Right renal cortex interstitium (tissue), 3 donors: ENCODE data around the gene OGFOD2. TPM values are rescaled to one million over a fixed set of nuclear protein-coding genes. Genes with fewer than 3 reads are reported as not detected.

Experiments used
- DNase-seq, 3 donors: peaks; one replicate each; pipeline ENCODE4 v3.0.0-alpha.2; 2013; ENCODE audit warnings: low read depth in 3 of 3, low spot score in 2 of 3
- polyA plus RNA-seq, 3 donors: library from polyadenylated mRNA; unstranded; fragments of 120-200 nt; gene quantifications; one replicate each; pipeline ENCODE4 v1.2.1, GENCODE V29; 2013; ENCODE audit not compliant: insufficient read length in 3 of 3

The OGFOD2 gene
- polyA plus RNA-seq, 3 donors = 12.0 to 13.9 (median 13.4) TPM

DNA sequence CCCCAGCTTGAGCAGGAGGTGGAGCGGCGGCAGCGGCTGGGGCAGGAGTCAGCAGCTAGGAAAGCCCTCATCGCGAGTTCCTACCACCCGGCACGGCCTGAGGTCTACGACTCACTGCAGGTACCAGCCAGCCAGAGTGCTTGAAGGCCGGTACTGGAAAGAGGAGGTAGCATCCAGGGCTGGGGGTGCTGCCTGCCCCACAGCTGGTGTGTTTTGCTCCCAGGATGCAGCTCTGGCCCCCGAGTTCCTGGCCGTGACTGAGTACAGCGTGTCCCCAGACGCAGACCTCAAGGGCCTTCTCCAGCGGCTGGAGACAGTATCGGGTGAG is 1.6 kb downstream of the OGFOD2 start:
- DNase-seq = no peak

DNA sequence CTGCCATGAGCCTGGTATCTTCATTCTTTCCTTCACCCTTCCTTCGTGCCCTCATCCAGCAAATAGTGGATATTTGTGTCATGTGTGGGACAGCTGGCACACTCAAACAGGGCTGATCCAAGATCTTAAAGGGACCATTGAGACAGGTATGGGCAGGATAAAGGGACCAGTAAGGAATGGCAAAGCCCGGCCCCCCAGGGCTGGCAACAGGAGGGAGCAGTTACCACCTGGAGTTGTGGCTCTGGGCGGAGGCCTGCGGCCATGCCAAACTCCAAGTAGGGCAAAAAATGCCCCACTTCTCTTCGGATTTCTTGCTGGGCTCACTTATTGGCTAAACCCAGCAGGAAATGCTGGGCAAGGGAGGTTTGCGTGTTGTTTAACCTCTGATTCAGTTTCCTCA is 2.1 kb downstream of the OGFOD2 start:
- DNase-seq = no peak

- DNase-seq = no peak
Observed at GRCh38 chr12:122977655-122978392, 2.8 kb downstream of the OGFOD2 start.

GRCh38 chr12:122978507-122978955 is 3.5 kb downstream of the OGFOD2 start:
- DNase-seq = no peak

DNA sequence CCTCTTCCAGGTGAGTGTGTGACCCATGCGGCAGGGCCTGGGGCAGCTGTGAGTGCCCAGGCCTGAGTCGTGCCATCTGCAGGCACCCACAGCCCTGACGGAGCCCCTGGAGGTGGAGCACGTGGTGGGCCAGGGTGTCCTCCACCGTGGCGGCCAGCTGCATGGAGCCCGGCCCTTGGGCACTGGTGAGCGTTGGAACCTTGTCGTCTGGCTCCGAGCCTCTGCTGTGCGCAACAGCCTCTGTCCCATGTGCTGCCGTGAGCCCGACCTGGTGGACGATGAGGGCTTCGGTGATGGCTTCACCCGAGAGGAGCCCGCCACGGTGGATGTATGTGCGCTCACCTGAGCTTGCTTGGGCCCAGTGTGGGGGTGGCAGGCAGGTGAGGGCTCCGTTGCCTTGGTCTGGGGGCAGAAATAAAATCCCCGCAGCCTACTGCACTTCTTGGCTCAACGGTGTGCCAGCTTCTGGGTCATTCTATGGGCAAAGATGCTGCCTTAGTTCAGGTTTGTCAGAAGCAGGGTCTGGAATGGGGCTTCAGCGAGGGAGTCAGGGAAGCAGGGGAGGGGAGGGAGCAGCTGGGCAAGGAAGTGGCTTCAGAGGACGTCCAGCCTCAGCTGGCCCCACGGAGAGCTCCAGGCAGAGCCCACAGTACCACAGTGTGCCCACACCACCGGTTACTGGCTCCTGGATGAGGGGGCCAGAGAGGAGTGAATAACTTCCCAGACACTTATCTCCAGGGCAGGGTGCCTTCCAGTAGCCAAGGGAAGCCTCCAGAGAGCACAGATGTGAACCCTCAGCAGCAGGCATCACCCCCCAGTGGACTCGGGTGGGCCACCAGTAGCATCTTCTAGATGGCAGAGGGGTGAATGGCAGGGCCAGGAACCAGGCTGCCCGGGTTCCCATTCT is 4.2 kb downstream of the OGFOD2 start:
- DNase-seq = no peak

DNA sequence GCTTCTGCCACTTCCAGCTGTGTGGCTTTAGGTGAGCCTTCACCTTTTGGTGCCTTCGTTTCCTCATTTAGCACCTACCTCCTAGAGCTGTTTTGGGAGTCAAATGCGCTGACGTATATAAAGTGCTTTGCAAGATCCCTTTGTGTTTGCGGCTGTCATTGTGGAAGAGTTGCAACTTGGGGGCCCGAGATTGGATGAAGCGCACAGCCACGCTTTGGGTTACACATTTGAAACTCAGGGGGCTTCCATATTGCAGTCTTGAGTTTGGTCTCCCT is 4.8 kb downstream of the OGFOD2 start:
- no peak for DNase-seq

- DNase-seq = no peak
Observed at GRCh38 chr12:122980183-122981035, 5.4 kb downstream of the OGFOD2 start, which contains the start of gene ARL6IP4. ARL6IP4 (plus strand) TSS chr12:122980681; CDS start chr12:122981140, 459 bp downstream.

DNA sequence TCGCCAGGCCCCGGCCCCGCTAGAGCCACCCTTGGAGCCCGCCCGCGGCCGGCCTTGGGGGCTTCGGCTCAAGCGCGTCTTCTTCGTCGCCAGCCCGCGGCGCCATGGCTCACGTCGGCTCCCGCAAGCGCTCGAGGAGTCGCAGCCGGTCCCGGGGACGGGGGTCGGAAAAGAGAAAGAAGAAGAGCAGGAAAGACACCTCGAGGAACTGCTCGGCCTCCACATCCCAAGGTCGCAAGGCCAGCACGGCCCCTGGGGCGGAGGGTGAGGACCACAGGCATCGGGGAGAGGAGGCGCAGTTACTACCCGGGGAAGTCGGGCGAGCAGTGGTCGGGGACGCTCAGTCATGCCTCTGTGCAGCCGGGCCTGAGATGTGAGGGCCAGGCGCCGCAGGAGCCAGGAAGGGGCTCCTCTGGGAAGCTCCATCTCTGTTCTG is 6.0 kb downstream of the OGFOD2 start:
- DNase-seq = no peak

- DNase-seq = no peak
Observed at GRCh38 chr12:122981587-122982476, 6.8 kb downstream of the OGFOD2 start.

DNA sequence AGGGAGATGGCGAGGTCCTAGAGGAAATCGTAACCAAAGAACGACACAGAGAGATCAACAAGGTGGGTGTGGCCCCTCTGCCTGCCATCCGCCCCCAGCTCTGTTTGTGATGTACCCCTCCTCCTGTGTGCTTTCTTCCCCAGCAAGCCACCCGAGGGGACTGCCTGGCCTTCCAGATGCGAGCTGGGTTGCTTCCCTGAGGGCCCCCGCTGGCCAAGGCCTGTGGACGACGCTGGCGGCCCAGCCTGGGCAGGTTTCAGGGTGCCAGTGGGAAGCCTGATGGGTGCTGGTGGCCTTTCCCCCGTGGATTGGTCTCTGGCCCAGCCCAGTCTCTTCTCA is 7.4 kb downstream of the OGFOD2 start:
- no peak for DNase-seq

DNA sequence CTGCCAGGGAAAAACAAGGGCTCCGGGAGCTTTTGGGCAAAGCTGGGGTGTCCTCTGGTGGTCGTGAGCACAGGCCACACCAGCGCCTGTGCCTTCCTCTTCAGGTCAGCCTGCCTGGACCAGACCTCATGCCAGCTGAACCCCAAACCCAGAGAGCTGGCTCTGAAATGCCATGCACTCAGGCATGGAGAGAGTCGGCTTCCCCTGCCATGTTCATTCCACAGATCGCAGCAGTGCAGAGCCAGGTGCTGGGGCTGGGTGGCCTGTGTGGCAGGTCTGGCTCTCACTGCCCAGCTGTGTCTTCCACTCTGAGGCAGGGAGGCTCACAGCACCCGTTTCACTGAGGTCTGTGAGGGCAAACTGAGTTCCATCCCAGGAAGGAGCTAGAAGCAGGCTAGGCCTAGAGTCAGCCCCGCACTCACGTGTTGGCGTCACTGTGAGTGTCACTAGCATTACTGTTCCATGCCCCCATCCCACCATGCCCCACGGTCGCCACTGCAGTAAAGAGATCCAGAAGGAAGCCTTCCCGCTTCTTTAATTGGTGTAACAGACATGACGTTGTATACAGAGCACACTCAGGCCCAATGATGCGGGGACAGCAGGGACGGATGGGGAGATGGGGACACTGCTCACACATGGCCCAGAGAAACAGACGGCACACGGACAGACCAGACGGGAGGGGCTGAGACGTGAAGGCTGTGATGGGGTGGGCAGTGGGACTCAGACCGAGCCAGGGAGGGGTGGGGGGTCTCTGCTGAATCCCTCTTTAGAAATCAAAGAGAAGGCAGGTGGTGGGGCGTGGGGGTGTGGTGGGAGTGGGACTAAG is 8.1 kb downstream of the OGFOD2 start:
- no peak for DNase-seq

- no peak for DNase-seq
Observed at GRCh38 chr12:122983789-122984515, 8.9 kb downstream of the OGFOD2 start.

DNA sequence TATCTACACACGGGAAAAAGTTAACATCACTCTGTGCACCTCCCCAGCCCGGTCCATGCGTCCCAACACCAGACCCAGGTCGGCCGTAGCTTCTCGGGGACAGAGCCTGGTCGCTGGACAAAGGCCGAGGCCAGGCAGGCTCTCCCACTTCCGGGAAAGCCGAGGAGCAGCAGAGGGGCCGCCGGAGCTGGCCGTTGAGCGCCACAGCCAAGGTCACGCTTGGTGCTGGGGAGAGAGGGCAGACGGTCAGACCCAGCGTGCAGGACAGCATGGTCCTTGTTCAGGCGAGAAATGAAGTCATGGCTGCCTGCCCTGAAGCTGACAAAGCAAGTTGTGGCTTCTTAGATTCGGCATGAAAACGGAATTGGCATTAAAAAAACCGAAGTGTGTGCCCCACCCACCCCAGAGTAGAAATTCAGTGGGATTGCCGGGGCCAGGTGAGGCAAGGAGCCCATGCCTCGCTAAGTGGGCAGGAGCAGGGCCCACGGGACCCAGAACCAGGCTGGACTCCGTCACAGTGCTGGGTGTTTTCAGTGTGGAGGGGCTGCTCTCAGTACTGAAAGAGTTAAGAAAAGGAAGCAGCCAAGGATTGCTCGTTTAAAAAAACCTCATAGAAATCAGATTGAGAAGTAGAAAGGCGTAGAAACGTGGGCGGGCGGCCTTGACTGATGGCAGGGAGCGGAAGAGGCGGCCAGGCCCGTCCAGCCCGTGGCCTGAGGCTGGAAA is 9.7 kb downstream of the OGFOD2 start:
- DNase-seq = no peak

DNA sequence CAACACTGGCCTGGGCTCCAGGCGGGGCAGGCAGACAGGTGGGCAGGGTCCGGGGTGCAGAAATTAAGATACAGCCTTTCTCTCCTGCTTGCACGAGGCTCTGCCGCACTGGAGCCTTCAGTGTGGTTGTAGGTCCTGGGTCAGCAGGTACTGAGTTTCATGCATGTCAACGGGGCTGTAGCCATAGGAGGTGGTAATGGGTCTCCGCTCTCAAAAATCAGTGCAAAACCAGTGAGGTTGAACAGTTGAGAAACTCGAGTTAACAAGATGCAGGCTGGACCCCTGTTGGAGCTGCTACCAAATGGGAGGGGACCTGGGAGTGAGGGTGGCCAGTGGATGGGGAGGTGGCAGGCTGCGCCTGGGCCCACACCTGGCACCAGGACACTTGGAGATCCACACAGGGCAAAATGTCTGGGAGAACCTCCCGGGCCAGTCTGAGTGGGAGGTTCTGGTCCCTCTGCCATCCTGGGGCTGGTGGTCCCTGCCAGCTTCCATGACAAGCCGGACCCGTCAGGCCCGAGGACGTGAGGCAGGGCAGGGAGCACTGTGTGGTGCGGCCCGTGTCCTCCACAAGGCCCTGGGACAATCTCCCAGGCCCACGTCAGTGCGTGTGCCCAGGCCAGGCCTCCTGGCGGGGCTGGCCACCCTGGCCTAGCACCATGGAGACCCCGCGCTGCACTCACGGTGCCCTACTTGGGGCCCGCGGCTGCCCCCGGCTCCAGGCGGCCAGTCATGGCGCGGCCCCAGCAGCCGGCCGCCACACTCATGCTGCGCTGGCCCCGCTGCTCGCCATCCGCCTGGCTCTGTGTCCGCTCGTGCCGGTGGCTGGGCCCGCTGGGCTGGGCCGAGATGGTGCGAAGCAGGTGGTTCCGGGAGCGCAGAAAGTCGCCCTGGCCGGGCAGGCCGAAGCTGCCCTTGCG is 10.6 kb downstream of the OGFOD2 start:
- DNase-seq = no peak

DNA sequence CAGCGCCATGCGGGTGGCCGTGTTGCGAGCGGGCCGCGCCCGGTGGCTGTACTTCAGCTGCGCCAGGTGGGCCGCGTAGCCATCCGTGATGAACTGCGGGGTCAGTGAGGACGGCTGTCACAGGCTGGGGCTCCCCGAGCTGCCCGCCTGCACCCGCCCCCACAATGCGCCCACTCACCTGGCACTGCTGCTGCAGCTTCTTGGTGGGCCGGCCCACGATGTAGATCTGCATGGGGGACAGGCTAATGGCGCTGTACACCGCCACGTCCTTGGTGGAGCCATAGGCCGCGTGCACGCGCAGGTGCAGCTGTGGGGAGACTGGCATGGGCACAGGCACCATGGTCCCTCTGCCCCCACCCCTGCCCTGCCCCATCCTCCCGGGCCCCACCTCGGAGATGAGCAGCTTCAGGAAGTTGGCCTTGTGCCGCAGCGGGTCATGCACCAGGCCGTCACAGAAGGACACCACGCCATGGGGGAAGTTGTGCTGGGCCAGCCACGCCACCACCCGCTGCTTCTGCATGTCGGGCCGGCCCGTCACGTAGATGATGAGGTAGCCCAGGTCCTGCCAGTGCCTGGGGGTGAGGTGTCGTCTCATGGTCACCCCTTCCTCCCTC is 11.3 kb downstream of the OGFOD2 start:
- DNase-seq = no peak

DNA sequence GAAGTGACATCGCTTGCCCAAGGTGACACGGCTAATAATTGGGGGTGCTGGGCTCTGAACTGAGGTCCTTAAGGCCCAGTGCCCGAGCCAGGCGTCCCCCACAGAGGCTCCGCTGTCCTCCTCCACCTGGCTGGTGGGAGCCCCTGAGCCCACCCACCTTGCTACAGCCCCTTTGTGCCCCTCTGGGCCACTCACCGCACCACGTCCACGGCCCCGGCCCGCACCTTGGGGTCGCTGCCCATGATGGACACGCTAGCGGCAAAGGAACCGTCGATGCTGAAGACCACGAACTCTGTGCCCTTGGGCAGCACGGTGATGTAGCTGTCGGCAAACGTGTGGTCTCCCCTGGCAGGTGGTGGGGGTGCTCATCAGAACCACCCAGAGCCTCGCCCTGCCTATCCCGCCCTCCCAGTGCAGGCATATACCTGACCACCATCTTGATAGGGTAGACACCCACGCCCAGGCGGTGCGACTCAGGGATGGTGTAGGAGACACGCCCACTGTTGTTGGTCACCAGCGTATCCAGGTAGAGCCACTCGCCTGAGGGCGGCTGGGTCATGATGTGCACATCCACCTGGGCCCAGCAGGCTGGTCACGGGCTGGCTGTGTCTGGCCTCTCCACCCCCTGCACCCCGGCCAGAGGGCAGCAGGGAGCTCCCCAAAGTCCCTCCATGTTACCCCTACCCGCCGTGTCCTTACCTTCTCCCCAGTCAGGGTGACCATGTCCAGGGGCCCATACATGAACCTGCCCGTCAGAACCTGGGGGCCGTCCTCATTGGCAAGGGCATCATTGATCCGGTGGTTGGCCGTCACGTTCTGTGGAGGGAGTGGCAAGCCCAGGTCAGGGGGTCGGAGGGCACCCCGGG is 12.3 kb downstream of the OGFOD2 start:
- DNase-seq = no peak
